Measurements from ENCODE around the gene PATZ1. TPM values are rescaled to one million over a fixed set of nuclear protein-coding genes. Genes with fewer than 3 reads are reported as not detected.

Gene PATZ1
- total and polyA plus RNA-seq, 2 donors (not counting 3 experiments of a cell fraction or from before 2014, with no cell fraction given) = 19.7 to 23.7 TPM

DNA sequence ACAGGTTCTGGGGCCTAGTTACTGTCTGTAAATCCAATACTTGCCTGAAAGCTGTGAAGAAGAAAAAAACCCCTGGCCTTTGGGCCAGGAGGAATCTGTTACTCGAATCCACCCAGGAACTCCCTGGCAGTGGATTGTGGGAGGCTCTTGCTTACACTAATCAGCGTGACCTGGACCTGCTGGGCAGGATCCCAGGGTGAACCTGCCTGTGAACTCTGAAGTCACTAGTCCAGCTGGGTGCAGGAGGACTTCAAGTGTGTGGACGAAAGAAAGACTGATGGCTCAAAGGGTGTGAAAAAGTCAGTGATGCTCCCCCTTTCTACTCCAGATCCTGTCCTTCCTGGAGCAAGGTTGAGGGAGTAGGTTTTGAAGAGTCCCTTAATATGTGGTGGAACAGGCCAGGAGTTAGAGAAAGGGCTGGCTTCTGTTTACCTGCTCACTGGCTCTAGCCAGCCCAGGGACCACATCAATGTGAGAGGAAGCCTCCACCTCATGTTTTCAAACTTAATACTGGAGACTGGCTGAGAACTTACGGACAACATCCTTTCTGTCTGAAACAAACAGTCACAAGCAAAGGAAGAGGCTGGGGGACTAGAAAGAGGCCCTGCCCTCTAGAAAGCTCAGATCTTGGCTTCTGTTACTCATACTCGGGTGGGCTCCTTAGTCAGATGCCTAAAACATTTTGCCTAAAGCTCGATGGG, 67.4 kb downstream of the PATZ1 start:
- TF ChIP-seq JUN (IDR thresholded peaks at IDR 0.05; ENCODE audit: borderline replicate concordance, insufficient read depth, insufficient read length, low read depth) = no peak
- TF ChIP-seq FOS (IDR thresholded peaks at IDR 0.05; ENCODE audit: borderline replicate concordance, insufficient read depth, low read length) = no peak
- no peak for TF ChIP-seq POLR2A (IDR thresholded peaks at IDR 0.05; ENCODE audit: low read depth, low read length)
- dilution Hi-C loops (cut with MboI; ENCODE audit: extremely low pct_ligation_motif_present, low sequenced_read_pairs) = no loop called here
- Histone ChIP-seq H3K9me3 (replicated peaks; ENCODE audit: control insufficient read depth, insufficient read depth, low read length) (no peaks in the 10 kb centered on the region), H3K4me2 (ENCODE audit: insufficient read depth, low read length) (no peak overlapping the region), H3K27me3 (ENCODE audit: control insufficient read depth in 2 of 2, insufficient read depth in 2 of 2, low read length in 2 of 2) (no peaks in the 10 kb centered on the region), H3K27ac (ENCODE audit: insufficient read depth, low read depth, low read length) (no peak overlapping the region), H3K9me1 (replicated peaks; ENCODE audit: control insufficient read depth, extremely low read depth, insufficient read depth, low read length) (no peaks in the 10 kb centered on the region), H3K36me3 (ENCODE audit: control insufficient read depth in 2 of 2, extremely low read depth in 1 of 2, insufficient read depth in 2 of 2, low read length in 2 of 2) (peaks cover 12 to 50% of the 10 kb centered on the region in 2 experiments), H3K79me2 (ENCODE audit: control insufficient read depth, insufficient read depth, low read length) (no peaks in the 10 kb centered on the region), H4K20me1 (replicated peaks; ENCODE audit: control insufficient read depth, extremely low read depth, insufficient read depth, low read length) (no peaks in the 10 kb centered on the region), H3K9ac (replicated peaks; ENCODE audit: extremely low read depth, insufficient read depth, low read length) (no peak overlapping the region), H2AFZ (ENCODE audit: low read depth, low read length) (no peak overlapping the region), H3K4me1 (ENCODE audit: control insufficient read depth, extremely low read depth, insufficient read depth, low read length) (no peaks in the 10 kb centered on the region), H3K4me3 (replicated peaks in 1 of 3; ENCODE audit: insufficient read depth in 1 of 3, low read depth in 1 of 3, low read length in 3 of 3) (no peak overlapping the region)
- FAIRE-seq = no peak
- no peak for DNase-seq (ENCODE audit: low read depth, low spot score)
- no TSS peak for BruUV-seq (replicated peaks)
- POLR2A ChIA-PET = no interaction called here
- CTCF ChIA-PET = interaction anchor here (0.5 to 2.7 kb wide), 3 partner anchors 11 to 35 kb away, joined by 3 to 7 read pairs (median 5); no protein-coding TSS in a partner anchor
- intact Hi-C loops (cut with micrococcal nuclease) = no loop called here

DNA sequence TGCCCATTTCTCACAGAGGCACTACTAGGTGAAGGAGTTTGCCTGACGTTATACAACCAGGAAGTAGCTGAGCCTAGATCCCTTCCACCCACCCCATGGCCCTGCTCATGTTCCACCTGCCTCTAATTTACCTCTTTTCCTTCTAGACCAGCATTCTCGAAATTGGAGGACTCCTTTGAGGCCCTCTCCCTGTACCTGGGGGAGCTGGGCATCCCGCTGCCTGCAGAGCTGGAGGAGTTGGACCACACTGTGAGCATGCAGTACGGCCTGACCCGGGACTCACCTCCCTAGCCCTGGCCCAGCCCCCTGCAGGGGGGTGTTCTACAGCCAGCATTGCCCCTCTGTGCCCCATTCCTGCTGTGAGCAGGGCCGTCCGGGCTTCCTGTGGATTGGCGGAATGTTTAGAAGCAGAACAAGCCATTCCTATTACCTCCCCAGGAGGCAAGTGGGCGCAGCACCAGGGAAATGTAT, 68.0 kb downstream of the PATZ1 start:
- Histone ChIP-seq H3K79me2 (ENCODE audit: control insufficient read depth, insufficient read depth, low read length) (no peaks in the 10 kb centered on the region), H3K9ac (replicated peaks; ENCODE audit: extremely low read depth, insufficient read depth, low read length) (no peak overlapping the region), H4K20me1 (replicated peaks; ENCODE audit: control insufficient read depth, extremely low read depth, insufficient read depth, low read length) (no peaks in the 10 kb centered on the region), H3K27me3 (ENCODE audit: control insufficient read depth in 2 of 2, insufficient read depth in 2 of 2, low read length in 2 of 2) (no peaks in the 10 kb centered on the region), H3K9me3 (replicated peaks; ENCODE audit: control insufficient read depth, insufficient read depth, low read length) (no peaks in the 10 kb centered on the region), H2AFZ (ENCODE audit: low read depth, low read length) (no peak overlapping the region), H3K9me1 (replicated peaks; ENCODE audit: control insufficient read depth, extremely low read depth, insufficient read depth, low read length) (no peaks in the 10 kb centered on the region), H3K4me3 (replicated peaks in 1 of 3; ENCODE audit: insufficient read depth in 1 of 3, low read depth in 1 of 3, low read length in 3 of 3) (no peak overlapping the region), H3K4me2 (ENCODE audit: insufficient read depth, low read length) (no peak overlapping the region), H3K36me3 (ENCODE audit: control insufficient read depth in 2 of 2, extremely low read depth in 1 of 2, insufficient read depth in 2 of 2, low read length in 2 of 2) (peaks cover 14 to 53% of the 10 kb centered on the region in 2 experiments), H3K4me1 (ENCODE audit: control insufficient read depth, extremely low read depth, insufficient read depth, low read length) (no peaks in the 10 kb centered on the region), H3K27ac (ENCODE audit: insufficient read depth, low read depth, low read length) (no peak overlapping the region)
- no peak for FAIRE-seq
- CTCF ChIA-PET = interaction anchor here (0.5 to 2.7 kb wide), 3 partner anchors 10 to 35 kb away, joined by 3 to 7 read pairs (median 5); no protein-coding TSS in a partner anchor
- intact Hi-C loops (cut with micrococcal nuclease) = no loop called here
- POLR2A ChIA-PET = no interaction called here
- DNase-seq (ENCODE audit: low read depth, low spot score) = no peak
- dilution Hi-C loops (cut with MboI; ENCODE audit: extremely low pct_ligation_motif_present, low sequenced_read_pairs) = no loop called here
- no peak for TF ChIP-seq FOS (IDR thresholded peaks at IDR 0.05; ENCODE audit: borderline replicate concordance, insufficient read depth, low read length)
- TF ChIP-seq EZH2 (IDR thresholded peaks at IDR 0.05; ENCODE audit: borderline replicate concordance, low read depth, low read length, severe bottlenecking) = no peak
- no peak for TF ChIP-seq MYC (IDR thresholded peaks at IDR 0.05; ENCODE audit: low read depth, low read length)
- no peak for TF ChIP-seq GATA2 (IDR thresholded peaks at IDR 0.05; ENCODE audit: insufficient read depth, insufficient read length, low read depth, low read length)
- no peak for TF ChIP-seq CTCF (IDR thresholded peaks at IDR 0.05; ENCODE audit: extremely low read depth in 1 of 2, insufficient read depth in 1 of 2, low read depth in 1 of 2, low read length in 2 of 2)
- TF ChIP-seq POLR2A (IDR thresholded peaks at IDR 0.05; ENCODE audit: low read depth, low read length) = no peak
- BruUV-seq (replicated peaks) = no TSS peak
